Mesothelial cell of epicardium (in vitro differentiated cells): ENCODE measurements around the gene ALK. TPM values are rescaled to one million over a fixed set of nuclear protein-coding genes. Genes with fewer than 3 reads are reported as not detected.

ENCODE experiments used
- DNase-seq, 2 experiments: peaks; one replicate each; pipeline ENCODE4 v3.0.0; 2021; ENCODE audit warnings: low spot score in 2 of 2; ENCODE audit not compliant: unreplicated experiment in 2 of 2
- H3K27ac Mint-ChIP-seq: 2 replicates; pipeline ENCODE4 v1.8.0; 2021; ENCODE audit warnings: mixed read lengths
- H3K27me3 Mint-ChIP-seq: 2 replicates; pipeline ENCODE4 v1.8.0; 2021; ENCODE audit warnings: low read depth, mixed read lengths
- H3K36me3 Mint-ChIP-seq: 2 replicates; pipeline ENCODE4 v1.8.0; 2021; ENCODE audit warnings: mixed read lengths
- H3K4me1 Mint-ChIP-seq: 2 replicates; pipeline ENCODE4 v1.8.0; 2021; ENCODE audit warnings: mixed read lengths
- H3K4me3 Mint-ChIP-seq: 2 replicates; pipeline ENCODE4 v1.8.0; 2021; ENCODE audit warnings: mild to moderate bottlenecking, moderate library complexity, mixed read lengths
- H3K9me3 Mint-ChIP-seq: 2 replicates; pipeline ENCODE4 v1.8.0; 2021; ENCODE audit warnings: mixed read lengths
- total RNA-seq: library from RNA; stranded (reverse); gene quantifications from 3 replicates; pipeline ENCODE4 v1.2.1, GENCODE V29; 2021
- TF ChIP-seq, protein P1 (sequence below): fragments of 200-600 bp; sonication (generic); IDR thresholded peaks from one replicate; pipeline ENCODE4 v1.5.0; 2021; ENCODE audit warnings: antibody characterized with exemption; ENCODE audit not compliant: unreplicated experiment

The ALK gene
- total RNA-seq, 1 donor from 2014 or later = 0.13 TPM

DNA sequence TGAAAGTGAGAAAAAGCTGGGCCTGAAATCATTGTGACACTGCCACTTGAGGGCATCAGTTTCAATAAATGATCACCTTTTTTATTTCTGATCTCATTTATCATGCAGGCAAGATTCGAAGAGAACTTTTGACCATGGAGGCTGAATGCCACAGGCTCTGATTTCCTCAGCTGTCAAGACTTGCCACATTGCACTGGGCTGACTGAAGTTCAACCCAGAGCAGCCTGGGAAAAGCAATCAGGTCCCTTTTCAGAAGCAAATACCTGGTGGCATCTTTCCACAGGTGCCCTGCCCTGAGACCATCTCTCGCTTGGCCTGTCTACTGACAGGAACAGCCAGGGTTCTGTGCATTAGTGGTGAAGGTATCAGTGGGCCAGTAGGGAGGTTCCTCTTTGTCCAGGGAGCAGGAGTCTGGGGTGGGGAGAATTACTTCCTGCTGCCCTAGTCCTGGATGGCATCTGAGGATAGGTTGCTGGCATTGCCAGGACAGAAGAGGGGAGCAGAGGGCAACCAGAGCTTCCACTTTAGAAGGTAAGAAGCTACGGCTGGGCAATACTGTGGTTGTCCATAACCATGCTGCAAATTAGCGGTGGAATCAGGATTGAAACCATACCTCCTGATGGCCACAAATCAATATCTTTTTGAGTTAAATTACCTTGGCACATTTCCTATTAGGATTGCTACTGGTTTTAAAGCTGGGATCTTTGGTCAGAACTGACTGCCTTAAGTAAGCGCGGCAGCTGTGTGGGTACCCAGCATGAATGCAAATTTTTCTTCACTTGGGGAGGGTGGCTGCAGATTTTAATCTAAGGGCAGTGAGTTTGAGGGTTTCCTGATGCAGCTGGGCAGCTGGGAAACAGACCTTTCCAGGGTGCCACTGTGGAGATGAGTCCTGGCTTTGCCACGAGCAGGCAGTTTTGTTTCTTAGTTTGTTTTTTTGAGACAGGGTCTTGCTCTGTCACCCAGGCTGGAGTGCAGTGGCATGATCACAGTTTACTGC is 394.5 kb downstream of the ALK start:
- H3K4me3 Mint-ChIP-seq = no peak overlapping the region
- no peak for DNase-seq
- no peaks in the 10 kb centered on the region for H3K36me3 Mint-ChIP-seq

DNA sequence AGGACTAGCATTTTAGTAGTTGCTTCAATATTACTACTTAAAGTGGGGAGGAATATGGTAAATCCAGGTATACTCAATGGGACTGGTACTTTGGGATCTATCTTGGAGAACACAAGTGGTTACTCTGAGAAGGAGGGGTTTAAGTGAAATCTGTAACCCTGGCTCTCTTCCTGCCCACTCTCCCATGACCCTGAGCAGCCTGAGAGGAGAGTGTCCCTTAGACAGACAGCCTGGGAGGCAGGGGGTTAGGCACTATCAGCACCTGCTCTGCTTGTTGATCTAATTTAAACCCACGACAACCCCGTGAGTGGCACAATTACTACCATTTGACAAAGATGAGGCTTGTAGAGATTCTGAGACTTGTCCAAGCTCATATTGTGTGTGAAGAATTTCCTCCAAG is 395.5 kb downstream of the ALK start:
- Mint-ChIP-seq H3K4me1 (peaks cover 6% of the 10 kb centered on the region), H3K27ac (no peak overlapping the region), H3K27me3 (peaks cover 39% of the 10 kb centered on the region), H3K9me3 (peaks cover 4% of the 10 kb centered on the region), H3K4me3 (no peak overlapping the region), H3K36me3 (no peaks in the 10 kb centered on the region)
- TF ChIP-seq, protein P1, sequence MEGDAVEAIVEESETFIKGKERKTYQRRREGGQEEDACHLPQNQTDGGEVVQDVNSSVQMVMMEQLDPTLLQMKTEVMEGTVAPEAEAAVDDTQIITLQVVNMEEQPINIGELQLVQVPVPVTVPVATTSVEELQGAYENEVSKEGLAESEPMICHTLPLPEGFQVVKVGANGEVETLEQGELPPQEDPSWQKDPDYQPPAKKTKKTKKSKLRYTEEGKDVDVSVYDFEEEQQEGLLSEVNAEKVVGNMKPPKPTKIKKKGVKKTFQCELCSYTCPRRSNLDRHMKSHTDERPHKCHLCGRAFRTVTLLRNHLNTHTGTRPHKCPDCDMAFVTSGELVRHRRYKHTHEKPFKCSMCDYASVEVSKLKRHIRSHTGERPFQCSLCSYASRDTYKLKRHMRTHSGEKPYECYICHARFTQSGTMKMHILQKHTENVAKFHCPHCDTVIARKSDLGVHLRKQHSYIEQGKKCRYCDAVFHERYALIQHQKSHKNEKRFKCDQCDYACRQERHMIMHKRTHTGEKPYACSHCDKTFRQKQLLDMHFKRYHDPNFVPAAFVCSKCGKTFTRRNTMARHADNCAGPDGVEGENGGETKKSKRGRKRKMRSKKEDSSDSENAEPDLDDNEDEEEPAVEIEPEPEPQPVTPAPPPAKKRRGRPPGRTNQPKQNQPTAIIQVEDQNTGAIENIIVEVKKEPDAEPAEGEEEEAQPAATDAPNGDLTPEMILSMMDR = no peak
- DNase-seq = no peak

More for the DNA sequence above, 394.5 kb downstream of the ALK start:
- TF ChIP-seq, protein P1 = no peak
- H3K9me3 Mint-ChIP-seq = peaks cover 4% of the 10 kb centered on the region
- peaks cover 6% of the 10 kb centered on the region for H3K4me1 Mint-ChIP-seq
- no peak overlapping the region for H3K27ac Mint-ChIP-seq
- H3K27me3 Mint-ChIP-seq = peaks cover 48% of the 10 kb centered on the region

DNA sequence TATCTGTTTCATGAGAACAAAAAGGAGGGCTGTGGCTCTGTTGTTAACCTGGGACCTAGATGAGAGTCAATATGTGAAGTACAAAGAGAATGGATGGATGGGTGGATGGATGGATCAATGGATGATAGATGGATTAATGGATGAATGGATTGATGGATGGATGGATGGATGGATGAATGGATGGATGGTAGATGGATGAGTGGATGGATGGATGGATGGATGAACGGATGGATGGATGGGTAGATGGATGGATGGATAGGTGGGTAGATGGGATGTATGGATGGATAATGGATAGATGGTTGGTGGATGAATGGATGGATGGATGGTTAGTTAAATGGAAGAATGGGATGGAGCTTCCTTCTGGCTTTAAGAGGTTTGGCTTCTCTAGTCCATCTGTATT is 396.7 kb downstream of the ALK start:
- H3K4me3 Mint-ChIP-seq = no peak overlapping the region
- peaks cover 6% of the 10 kb centered on the region for H3K4me1 Mint-ChIP-seq
- TF ChIP-seq, protein P1 = no peak
- peaks cover 43% of the 10 kb centered on the region for H3K27me3 Mint-ChIP-seq
- no peaks in the 10 kb centered on the region for H3K36me3 Mint-ChIP-seq
- no peak overlapping the region for H3K27ac Mint-ChIP-seq
- H3K9me3 Mint-ChIP-seq = peaks cover 7% of the 10 kb centered on the region
- no peak for DNase-seq

DNA sequence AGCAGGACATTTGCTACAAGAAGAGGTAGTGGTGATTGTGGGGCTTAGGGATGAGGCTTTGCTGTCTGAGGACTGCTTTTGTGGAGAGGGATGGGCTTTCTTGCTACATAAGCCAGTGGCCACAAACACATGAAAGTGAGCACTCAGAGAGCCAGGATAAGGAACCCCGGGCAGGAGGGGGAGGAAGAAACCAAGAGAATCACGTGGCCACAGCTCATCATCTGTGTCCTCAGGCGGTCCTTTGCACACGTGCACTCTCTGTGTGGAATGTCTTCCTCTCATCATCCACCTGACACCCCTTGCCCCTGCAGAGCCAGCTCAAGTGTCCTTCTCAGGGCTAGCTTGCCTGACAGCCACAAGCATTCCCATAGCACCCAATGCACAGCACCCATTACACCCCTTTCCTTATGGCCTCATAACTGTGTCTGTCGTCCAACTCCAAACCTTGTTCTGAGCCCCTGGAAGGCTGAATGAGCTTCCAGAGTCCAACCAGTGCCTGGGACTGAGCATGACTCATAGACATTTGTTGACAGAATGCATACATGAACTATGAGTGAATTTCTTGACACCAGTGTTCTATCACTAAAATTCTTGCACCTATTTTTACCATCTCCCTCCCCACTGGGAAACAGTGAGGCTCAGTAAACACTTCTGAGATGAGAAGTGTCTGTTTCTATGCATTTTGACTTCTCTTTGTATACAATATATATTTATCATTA is 398.3 kb downstream of the ALK start:
- H3K4me3 Mint-ChIP-seq = no peak overlapping the region
- no peaks in the 10 kb centered on the region for H3K4me1 Mint-ChIP-seq
- peaks cover 7% of the 10 kb centered on the region for H3K9me3 Mint-ChIP-seq

DNA sequence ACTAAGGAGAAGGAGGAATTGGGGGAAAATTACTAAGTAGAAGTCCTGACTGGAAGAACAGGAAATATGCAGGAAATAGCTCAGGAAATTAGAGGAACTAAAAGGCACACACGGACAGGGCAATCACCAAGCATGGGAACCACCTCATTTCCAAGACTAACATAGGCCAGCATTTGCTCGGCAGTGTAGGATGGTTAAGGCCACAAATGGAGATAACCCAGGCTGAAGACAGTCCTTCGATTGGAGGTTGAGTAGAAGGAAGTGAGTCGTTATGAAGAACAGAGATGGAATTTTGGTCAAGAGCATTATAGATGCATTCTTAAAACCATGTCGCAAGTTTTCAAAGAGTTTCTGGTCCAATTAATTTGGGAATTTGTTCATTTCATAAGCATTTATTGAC is 401.4 kb downstream of the ALK start:
- TF ChIP-seq, protein P1 = no peak
- no peaks in the 10 kb centered on the region for H3K36me3 Mint-ChIP-seq
- peaks cover 54% of the 10 kb centered on the region for H3K27me3 Mint-ChIP-seq
- H3K9me3 Mint-ChIP-seq = peaks cover 7% of the 10 kb centered on the region
- H3K4me1 Mint-ChIP-seq = no peaks in the 10 kb centered on the region
- no peak overlapping the region for H3K27ac Mint-ChIP-seq
- no peak for DNase-seq
- no peak overlapping the region for H3K4me3 Mint-ChIP-seq

More for the DNA sequence above, 398.3 kb downstream of the ALK start:
- Mint-ChIP-seq H3K36me3 (no peaks in the 10 kb centered on the region), H3K27ac (no peak overlapping the region), H3K27me3 (peaks cover 45% of the 10 kb centered on the region)
- TF ChIP-seq, protein P1 = no peak
- DNase-seq = no peak
